Chondrocyte (in vitro differentiated cells): ENCODE measurements around the gene CMIP. TPM values are rescaled to one million over a fixed set of nuclear protein-coding genes. Genes with fewer than 3 reads are reported as not detected.

ENCODE experiments used
- DNase-seq: peaks from one replicate; pipeline ENCODE4 v3.0.0; 2021; ENCODE audit warnings: mixed read lengths, low spot score
- H3K27ac Mint-ChIP-seq: one replicate; pipeline ENCODE4 v1.8.0; 2021; ENCODE audit warnings: mild to moderate bottlenecking, moderate library complexity, mixed read lengths; ENCODE audit not compliant: unreplicated experiment
- H3K27me3 Mint-ChIP-seq: 2 replicates; pipeline ENCODE4 v1.8.0; 2021; ENCODE audit warnings: low read depth, mixed read lengths
- H3K36me3 Mint-ChIP-seq: 2 replicates; pipeline ENCODE4 v1.8.0; 2021; ENCODE audit warnings: low read depth, mixed read lengths
- H3K4me1 Mint-ChIP-seq: 2 replicates; pipeline ENCODE4 v1.8.0; 2021; ENCODE audit warnings: low read depth, mild to moderate bottlenecking, mixed read lengths
- H3K4me3 Mint-ChIP-seq: one replicate; pipeline ENCODE4 v1.8.0; 2021; ENCODE audit warnings: mild to moderate bottlenecking, moderate library complexity, mixed read lengths; ENCODE audit not compliant: unreplicated experiment
- H3K9me3 Mint-ChIP-seq: 2 replicates; pipeline ENCODE4 v1.8.0; 2021; ENCODE audit warnings: low read depth, mixed read lengths
- CTCF ChIP-seq: fragments of 200-600 bp; sonication (generic); IDR thresholded peaks from 2 replicates; pipeline ENCODE4 v1.5.0; 2021; ENCODE audit warnings: antibody characterized with exemption, mild to moderate bottlenecking, moderate library complexity
- total RNA-seq: library from RNA; stranded (reverse); gene quantifications from 3 replicates; pipeline ENCODE4 v1.2.1, GENCODE V29; 2021

CMIP gene
- total RNA-seq, 1 donor from 2014 or later: 62.9 TPM

GRCh38 chr16:81485824-81486539, 41.4 kb downstream of the CMIP start:
- TF ChIP-seq CTCF: no peak
- H3K9me3 Mint-ChIP-seq: no peaks in the 10 kb centered on the region
- peaks cover 5% of the 10 kb centered on the region for H3K36me3 Mint-ChIP-seq
- no peaks in the 10 kb centered on the region for H3K27me3 Mint-ChIP-seq
- no peak for DNase-seq
- peak overlapping the region; percentile 73 for H3K27ac Mint-ChIP-seq
- H3K4me1 Mint-ChIP-seq: peaks cover 61% of the 10 kb centered on the region
- H3K4me3 Mint-ChIP-seq: no peak overlapping the region

GRCh38 chr16:81486540-81487061, 42.0 kb downstream of the CMIP start:
- DNase-seq: no peak
- no peak for TF ChIP-seq CTCF
- Mint-ChIP-seq H3K4me3 (no peak overlapping the region), H3K27me3 (no peaks in the 10 kb centered on the region), H3K4me1 (peaks cover 55% of the 10 kb centered on the region), H3K36me3 (peaks cover 5% of the 10 kb centered on the region), H3K9me3 (no peaks in the 10 kb centered on the region), H3K27ac (peak overlapping the region; percentile 73)

- no peaks in the 10 kb centered on the region for H3K9me3 Mint-ChIP-seq
- H3K27me3 Mint-ChIP-seq: no peaks in the 10 kb centered on the region
- no peak overlapping the region for H3K4me3 Mint-ChIP-seq
- no peak for TF ChIP-seq CTCF
- DNase-seq: no peak
- no peak overlapping the region for H3K27ac Mint-ChIP-seq
- H3K36me3 Mint-ChIP-seq: peaks cover 5% of the 10 kb centered on the region
- peaks cover 59% of the 10 kb centered on the region for H3K4me1 Mint-ChIP-seq
Measured at GRCh38 chr16:81487301-81487720, 42.7 kb downstream of the CMIP start.

GRCh38 chr16:81488687-81489411, 44.2 kb downstream of the CMIP start:
- Mint-ChIP-seq H3K4me1 (peaks cover 61% of the 10 kb centered on the region), H3K27ac (no peak overlapping the region), H3K27me3 (no peaks in the 10 kb centered on the region), H3K4me3 (no peak overlapping the region), H3K9me3 (no peaks in the 10 kb centered on the region), H3K36me3 (peaks cover 3% of the 10 kb centered on the region)
- DNase-seq: no peak
- TF ChIP-seq CTCF: no peak

GRCh38 chr16:81489547-81490267, 45.1 kb downstream of the CMIP start:
- TF ChIP-seq CTCF: no peak
- H3K4me3 Mint-ChIP-seq: no peak overlapping the region
- peaks cover 3% of the 10 kb centered on the region for H3K36me3 Mint-ChIP-seq
- H3K4me1 Mint-ChIP-seq: peaks cover 62% of the 10 kb centered on the region
- no peaks in the 10 kb centered on the region for H3K9me3 Mint-ChIP-seq
- peak overlapping the region; percentile 65 for H3K27ac Mint-ChIP-seq
- H3K27me3 Mint-ChIP-seq: no peaks in the 10 kb centered on the region
- DNase-seq: no peak
